Raji (cell line): ENCODE measurements around the gene PDCD11.
A peak's percentile ranks its signal among the peaks of the same experiment; 100 is the strongest.

ENCODE experiments used
- POLR2A ChIP-seq: IDR thresholded peaks from 2 replicates; pipeline ENCODE4 v1.6.1; 2011; ENCODE audit warnings: low read depth, low read length, control low read depth; ENCODE audit not compliant: insufficient read depth

PDCD11 gene

DNA sequence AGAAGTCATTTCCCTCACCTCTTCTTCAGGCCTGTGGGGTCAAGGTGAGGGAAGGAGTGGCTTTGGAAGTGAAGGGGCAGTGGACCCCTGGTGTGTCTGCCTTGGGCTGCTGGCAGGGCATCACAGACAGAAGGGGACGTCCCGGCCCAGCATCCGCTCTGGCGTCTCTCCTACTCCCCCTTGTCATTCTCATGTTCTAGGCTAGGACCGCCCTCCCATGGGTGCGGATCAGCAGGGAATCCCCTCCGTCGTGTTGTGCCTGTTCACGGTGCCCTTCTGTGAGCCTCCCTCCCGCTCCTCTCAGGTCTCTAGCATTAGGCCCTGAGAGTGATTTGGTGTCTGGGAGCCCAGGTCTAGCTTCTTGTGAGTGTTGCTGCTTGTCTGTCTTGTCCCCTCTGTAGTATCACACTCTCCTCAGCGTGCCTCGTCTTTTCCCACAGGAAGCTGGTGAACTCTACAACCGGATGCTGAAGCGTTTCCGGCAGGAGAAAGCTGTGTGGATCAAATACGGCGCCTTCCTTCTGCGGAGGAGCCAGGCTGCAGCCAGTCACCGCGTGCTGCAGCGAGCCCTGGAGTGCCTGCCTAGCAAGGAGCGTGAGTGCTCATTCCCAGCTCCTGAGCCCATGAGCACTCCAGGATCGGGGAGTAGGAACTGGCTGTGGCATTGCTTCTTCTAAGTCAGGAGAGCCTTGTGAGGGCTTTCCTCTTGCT lies 47.2 kb downstream of the PDCD11 start:
- TF ChIP-seq POLR2A = no peak

DNA sequence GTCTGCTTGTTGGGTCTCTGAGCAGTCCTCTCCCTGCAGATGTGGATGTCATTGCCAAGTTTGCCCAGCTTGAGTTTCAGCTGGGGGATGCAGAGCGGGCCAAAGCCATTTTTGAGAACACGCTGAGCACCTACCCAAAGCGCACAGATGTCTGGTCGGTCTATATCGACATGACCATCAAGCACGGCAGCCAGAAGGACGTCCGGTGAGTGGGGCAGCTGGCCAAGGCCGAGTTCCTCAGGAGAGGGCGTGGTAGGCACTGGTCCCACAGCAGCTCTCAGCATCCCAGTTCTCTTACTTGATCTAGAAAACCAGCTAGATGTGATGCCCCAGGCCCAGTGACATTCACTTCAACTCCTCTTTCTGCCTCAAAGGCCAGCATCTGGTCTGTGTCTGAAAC lies 48.1 kb downstream of the PDCD11 start:
- TF ChIP-seq POLR2A = no peak

GRCh38 chr10:103445366-103445765 lies 48.9 kb downstream of the PDCD11 start:
- TF ChIP-seq POLR2A = no peak

GRCh38 chr10:103445767-103446567 lies 49.5 kb downstream of the PDCD11 start:
- TF ChIP-seq POLR2A = no peak

- no peak for TF ChIP-seq POLR2A
Measured at GRCh38 chr10:103447187-103447586, 50.8 kb downstream of the PDCD11 start.

DNA sequence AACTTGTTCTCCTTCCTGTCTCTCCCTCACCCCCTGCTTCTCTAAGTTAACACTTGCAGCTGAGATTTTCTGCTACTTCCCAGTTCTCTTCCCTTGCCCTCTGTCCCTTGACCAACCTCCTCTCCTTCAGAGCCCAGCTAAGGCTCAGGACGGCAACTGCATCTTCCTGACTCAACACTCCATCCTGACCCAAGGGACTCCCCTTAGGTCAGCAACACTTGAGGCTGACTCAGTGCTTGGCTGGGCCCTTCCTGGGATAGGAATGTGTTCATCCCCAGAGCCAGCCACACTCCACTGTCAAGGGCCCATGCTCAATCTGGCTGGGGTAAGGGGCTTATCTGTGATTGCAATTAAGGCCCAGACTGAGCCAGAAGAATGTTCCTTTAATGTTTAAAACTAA lies 52.3 kb downstream of the PDCD11 start:
- TF ChIP-seq POLR2A = no peak

DNA sequence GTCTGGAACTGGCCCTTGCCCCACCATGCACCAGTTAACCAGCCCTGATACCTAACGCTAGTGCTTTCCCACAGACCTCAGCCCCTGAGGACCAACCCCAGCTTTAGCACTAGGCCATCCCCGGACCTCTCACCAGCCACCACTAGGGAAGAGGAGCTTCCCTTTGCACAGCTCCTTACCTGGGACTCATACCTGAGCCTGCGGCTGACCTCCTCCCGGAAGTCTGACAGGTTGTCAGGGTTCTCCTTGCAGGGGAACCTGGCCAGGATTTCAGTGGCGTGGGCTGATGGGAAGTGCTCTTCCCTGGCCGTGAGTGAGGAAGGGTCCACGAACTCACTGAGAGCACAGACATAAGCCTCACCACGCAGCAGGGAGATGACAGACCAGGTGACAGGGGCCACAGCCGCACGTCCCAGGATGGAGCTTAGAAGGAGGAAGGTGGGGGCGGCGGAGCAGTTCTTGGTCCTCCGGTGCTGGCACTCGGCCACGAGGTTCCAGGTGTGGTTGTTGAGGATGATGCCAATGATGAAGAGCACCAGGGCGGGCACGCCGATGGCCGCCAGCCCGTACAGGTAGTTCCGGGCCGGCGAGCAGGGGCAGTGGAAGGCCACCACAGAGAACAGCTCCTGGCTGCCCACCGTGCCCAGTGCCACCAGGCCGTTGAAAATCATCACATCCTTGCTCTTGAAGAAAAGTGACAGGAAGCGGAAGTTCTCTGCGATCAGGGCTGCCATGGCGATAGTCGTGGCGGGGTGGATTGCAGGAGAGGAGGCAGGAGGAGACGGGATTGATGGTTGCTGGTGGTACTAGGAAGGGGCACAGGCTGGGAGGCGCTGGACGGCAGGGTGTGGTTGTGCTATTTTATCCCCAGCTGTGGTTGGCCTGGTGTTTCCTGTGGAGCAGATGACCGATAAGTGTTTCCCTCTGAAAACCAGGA lies 53.0 kb downstream of the PDCD11 start:
- no peak for TF ChIP-seq POLR2A

DNA sequence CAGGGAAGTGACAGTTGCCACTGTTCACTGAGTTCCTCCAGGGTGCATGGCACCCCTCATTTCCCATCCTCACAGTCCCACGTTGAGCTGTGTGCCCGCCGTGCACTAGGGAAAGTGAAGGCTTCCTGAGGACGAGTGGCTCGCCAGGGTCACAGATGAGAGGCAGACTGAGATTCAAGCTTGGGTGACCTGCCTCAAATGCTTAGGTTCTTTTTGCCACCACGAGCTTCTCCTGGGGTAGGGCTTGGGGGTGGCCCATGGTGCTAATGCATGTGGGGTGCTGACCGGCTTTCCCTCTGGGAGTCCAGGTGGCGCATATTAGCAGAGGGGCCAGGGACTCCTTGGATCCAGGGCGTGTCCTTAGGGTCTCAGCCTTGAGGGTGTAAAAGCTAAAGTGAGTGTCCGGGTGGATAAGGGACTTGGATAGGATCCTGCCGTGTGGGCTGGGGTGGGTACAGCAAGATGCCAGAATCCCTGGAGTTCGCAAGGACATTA lies 53.8 kb downstream of the PDCD11 start:
- no peak for TF ChIP-seq POLR2A

GRCh38 chr10:103451091-103451813 lies 54.8 kb downstream of the PDCD11 start:
- TF ChIP-seq POLR2A = no peak

DNA sequence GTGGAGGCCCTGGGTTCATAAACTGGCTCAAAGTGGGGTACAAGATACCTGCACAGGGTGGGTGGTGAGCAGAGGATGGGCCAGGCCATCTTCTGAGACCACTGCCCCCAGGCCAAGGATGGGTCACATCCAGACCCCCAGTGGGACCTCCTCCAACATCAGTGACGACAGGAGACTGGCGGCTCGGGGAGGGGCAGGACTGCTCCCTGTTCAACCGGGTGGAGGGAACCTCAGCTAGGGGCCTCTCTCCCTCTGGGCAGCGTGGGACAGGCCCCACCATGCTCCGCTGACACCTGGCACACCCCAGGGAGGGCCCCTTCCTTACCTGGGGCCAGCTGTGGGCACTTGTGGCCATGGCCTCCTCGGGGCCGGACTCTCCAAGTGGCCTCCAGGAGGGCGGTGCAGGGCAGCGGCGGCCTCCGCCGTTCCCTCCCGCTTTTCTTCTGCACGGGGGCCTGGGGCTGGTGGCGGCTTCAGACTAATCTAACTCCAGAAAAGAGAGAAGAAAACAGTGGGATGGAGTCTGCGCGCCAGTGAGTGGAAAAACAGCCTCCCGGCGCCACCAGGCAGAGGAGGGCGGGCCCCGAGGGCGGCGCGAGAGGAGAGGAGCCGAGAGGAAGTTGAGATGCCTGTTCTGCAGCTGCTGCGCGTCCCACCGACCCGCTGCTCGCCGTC lies 55.5 kb downstream of the PDCD11 start, which contains the start of gene CALHM2:
TSS of gene CALHM2 (minus strand) at position 540 of the 675 bp plus-strand sequence. CDS start 2,429 bp downstream, outside the sequence.
- peak; percentile 44; the same call in 1 of the 2 replicates for TF ChIP-seq POLR2A

DNA sequence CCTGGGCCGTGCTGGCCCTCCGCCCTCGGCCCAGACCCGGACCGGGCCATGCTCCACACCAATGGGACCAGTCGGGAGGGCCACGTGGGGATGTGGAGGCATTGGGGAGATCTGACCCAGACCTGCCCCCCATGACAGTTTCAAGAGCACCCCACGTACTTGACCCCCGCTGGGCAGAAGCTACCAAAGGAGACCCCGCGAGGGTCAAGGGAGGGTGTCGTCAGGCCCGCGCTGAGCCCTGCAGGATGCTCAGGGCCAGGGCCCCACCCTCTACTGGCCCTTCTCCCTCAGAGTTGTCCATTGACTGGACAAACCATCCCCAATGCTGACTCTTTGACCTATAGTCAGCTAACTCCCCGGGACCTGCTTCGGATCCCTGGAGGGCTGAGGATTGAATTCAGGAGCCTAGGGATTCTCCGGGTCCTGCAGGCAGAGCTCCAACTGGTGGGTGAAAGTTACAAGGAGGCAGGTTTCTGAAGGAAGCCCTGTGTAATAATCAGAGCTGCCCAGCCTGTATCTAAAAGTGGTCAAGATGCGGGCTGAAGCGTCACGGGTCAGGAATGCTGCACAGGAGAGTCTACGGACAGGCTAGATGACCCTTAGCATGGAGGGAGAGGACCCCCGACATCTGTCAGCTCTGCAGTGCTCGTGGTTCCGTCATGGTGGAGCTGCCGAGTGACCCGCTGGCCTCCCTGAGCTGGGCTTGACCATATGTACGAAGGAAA lies 56.2 kb downstream of the PDCD11 start:
- no peak for TF ChIP-seq POLR2A

GRCh38 chr10:103454026-103454425 lies 57.6 kb downstream of the PDCD11 start:
- no peak for TF ChIP-seq POLR2A

DNA sequence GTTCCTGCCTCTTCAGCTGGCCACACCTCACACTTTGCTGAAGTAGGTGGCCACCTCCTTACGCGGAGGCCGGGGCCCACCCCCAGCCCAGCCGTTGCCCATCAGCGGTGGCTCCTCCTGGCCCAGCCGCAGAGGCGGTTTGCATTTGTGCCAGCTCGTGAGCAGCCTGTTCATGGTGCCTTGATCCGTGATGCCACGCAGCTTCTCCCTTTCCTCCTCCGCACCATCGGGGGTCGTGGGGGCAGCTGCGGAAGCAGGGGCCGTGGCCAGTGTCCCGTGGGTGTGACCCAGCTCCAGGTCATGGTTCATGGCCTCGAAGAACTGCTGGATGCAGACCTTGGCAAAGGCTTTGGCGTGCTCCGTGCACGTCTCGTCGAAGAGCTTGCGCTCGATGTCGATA lies 58.8 kb downstream of the PDCD11 start:
- no peak for TF ChIP-seq POLR2A
